ENCODE measurements around the gene NECTIN2.

Gene NECTIN2

DNA sequence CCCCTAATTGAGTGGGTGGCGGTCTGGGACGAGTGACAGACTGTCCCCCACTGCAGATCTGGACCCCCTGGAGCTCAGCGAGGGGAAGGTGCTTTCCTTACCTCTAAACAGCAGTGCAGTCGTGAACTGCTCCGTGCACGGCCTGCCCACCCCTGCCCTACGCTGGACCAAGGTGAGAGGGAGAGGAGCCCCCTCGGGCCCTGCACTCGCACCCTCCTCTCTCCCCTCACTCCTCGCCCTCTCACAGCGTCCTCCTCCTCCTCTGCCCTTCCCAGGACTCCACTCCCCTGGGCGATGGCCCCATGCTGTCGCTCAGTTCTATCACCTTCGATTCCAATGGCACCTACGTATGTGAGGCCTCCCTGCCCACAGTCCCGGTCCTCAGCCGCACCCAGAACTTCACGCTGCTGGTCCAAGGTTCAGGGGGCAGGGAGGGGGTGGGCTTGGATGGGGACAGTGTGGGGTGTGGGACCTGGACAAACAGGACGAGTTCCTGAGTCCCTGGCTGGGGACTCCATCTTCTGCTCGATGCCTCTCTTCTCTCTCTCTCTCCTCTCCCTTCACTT lies 27.5 kb upstream of the NECTIN2 start:
- H4K20me1 ChIP-seq (ENCODE audit: control insufficient read depth, insufficient read depth, low read depth, low read length), result no peaks in the 10 kb centered on the region
- H3F3A ChIP-seq (ENCODE audit: control insufficient read depth, insufficient read depth), result no peaks in the 10 kb centered on the region
- TF ChIP-seq, protein P1, sequence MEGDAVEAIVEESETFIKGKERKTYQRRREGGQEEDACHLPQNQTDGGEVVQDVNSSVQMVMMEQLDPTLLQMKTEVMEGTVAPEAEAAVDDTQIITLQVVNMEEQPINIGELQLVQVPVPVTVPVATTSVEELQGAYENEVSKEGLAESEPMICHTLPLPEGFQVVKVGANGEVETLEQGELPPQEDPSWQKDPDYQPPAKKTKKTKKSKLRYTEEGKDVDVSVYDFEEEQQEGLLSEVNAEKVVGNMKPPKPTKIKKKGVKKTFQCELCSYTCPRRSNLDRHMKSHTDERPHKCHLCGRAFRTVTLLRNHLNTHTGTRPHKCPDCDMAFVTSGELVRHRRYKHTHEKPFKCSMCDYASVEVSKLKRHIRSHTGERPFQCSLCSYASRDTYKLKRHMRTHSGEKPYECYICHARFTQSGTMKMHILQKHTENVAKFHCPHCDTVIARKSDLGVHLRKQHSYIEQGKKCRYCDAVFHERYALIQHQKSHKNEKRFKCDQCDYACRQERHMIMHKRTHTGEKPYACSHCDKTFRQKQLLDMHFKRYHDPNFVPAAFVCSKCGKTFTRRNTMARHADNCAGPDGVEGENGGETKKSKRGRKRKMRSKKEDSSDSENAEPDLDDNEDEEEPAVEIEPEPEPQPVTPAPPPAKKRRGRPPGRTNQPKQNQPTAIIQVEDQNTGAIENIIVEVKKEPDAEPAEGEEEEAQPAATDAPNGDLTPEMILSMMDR (IDR thresholded peaks at IDR 0.05; ENCODE audit: low read depth, low read length, poor library complexity, severe bottlenecking), result no peak
- TF ChIP-seq EZH2phosphoT487 (IDR thresholded peaks at IDR 0.05; ENCODE audit: borderline replicate concordance, low read length), result no peak
- no peak overlapping the region for H3K4me2 ChIP-seq (ENCODE audit: low read length)
- no peaks in the 10 kb centered on the region for H3K9me3 ChIP-seq (ENCODE audit: control insufficient read depth, insufficient read depth, low read length)
- H3K27ac ChIP-seq (ENCODE audit: low read depth, low read length), result no peak overlapping the region
- no peaks in the 10 kb centered on the region for H3K79me2 ChIP-seq (ENCODE audit: control insufficient read depth, low read length)
- H3K9me2 ChIP-seq (replicated peaks; ENCODE audit: control insufficient read depth, low read length), result no peaks in the 10 kb centered on the region
- H3K36me3 ChIP-seq (ENCODE audit: control insufficient read depth, low read length), result no peaks in the 10 kb centered on the region
- no peaks in the 10 kb centered on the region for H3K4me1 ChIP-seq (ENCODE audit: control insufficient read depth, low read length)
- no peak overlapping the region for H3K4me3 ChIP-seq (ENCODE audit: low read length)
- H3K27me3 ChIP-seq (ENCODE audit: control insufficient read depth, low read length), result no peaks in the 10 kb centered on the region

DNA sequence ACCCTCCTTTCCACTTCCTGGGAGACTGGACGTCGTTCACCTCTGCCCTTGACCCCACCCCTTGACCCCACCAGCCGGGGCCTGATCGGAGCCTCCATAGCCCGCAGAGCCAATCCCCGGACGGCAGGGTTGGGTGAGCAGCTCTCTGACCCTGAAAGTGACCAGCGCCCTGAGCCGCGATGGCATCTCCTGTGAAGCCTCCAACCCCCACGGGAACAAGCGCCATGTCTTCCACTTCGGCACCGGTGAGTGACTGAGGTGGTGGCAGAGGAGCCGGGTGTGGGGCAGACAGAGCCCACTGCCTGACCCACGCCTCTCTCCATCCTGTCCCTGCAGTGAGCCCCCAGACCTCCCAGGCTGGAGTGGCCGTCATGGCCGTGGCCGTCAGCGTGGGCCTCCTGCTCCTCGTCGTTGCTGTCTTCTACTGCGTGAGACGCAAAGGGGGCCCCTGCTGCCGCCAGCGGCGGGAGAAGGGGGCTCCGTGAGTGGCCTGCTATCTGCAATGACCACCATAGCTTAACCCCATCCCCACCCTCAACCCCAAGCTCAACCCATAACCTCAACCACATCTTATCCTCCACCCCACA lies 26.8 kb upstream of the NECTIN2 start:
- Histone ChIP-seq H4K20me1 (ENCODE audit: control insufficient read depth, insufficient read depth, low read depth, low read length) (no peaks in the 10 kb centered on the region), H3K79me2 (ENCODE audit: control insufficient read depth, low read length) (no peaks in the 10 kb centered on the region), H3K4me2 (ENCODE audit: low read length) (no peak overlapping the region), H3F3A (ENCODE audit: control insufficient read depth, insufficient read depth) (no peaks in the 10 kb centered on the region), H3K4me3 (ENCODE audit: low read length) (no peak overlapping the region), H3K27ac (ENCODE audit: low read depth, low read length) (no peak overlapping the region), H3K27me3 (ENCODE audit: control insufficient read depth, low read length) (no peaks in the 10 kb centered on the region), H3K9me2 (replicated peaks; ENCODE audit: control insufficient read depth, low read length) (no peaks in the 10 kb centered on the region), H3K9me3 (ENCODE audit: control insufficient read depth, insufficient read depth, low read length) (no peaks in the 10 kb centered on the region), H3K4me1 (ENCODE audit: control insufficient read depth, low read length) (no peaks in the 10 kb centered on the region), H3K36me3 (ENCODE audit: control insufficient read depth, low read length) (no peaks in the 10 kb centered on the region)
- no peak for TF ChIP-seq EZH2phosphoT487 (IDR thresholded peaks at IDR 0.05; ENCODE audit: borderline replicate concordance, low read length)
- TF ChIP-seq, protein P1 (IDR thresholded peaks at IDR 0.05; ENCODE audit: low read depth, low read length, poor library complexity, severe bottlenecking), result no peak

DNA sequence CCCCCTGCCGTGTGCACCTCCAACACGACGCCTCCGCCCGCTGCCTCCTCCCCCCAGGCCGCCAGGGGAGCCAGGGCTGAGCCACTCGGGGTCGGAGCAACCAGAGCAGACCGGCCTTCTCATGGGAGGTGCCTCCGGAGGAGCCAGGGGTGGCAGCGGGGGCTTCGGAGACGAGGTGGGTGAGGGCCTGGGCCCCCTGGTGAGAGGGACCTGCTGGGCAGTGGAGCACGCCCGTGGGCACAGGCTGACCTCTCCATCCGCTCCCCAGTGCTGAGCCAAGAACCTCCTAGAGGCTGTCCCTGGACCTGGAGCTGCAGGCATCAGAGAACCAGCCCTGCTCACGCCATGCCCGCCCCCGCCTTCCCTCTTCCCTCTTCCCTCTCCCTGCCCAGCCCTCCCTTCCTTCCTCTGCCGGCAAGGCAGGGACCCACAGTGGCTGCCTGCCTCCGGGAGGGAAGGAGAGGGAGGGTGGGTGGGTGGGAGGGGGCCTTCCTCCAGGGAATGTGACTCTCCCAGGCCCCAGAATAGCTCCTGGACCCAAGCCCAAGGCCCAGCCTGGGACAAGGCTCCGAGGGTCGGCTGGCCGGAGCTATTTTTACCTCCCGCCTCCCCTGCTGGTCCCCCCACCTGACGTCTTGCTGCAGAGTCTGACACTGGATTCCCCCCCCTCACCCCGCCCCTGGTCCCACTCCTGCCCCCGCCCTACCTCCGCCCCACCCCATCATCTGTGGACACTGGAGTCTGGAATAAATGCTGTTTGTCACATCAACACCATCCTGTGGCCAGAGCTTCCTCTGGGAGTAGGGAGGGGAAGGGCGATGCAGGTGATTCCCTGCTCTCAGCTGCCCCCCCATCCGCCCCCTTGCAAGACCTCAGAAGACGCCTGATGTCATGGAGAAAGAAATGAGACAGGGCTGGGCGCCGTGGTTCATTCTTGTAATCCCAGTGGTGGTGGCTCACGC lies 25.2 kb upstream of the NECTIN2 start:
- Histone ChIP-seq H3K9me2 (replicated peaks; ENCODE audit: control insufficient read depth, low read length) (no peaks in the 10 kb centered on the region), H3K4me2 (ENCODE audit: low read length) (no peak overlapping the region), H3K27me3 (ENCODE audit: control insufficient read depth, low read length) (peaks cover 2% of the 10 kb centered on the region; the same call in 1 of the 2 replicates), H3K27ac (ENCODE audit: low read depth, low read length) (no peak overlapping the region), H3K36me3 (ENCODE audit: control insufficient read depth, low read length) (no peaks in the 10 kb centered on the region), H3K9me3 (ENCODE audit: control insufficient read depth, insufficient read depth, low read length) (no peaks in the 10 kb centered on the region), H3K4me3 (ENCODE audit: low read length) (no peak overlapping the region), H3K79me2 (ENCODE audit: control insufficient read depth, low read length) (no peaks in the 10 kb centered on the region), H3F3A (ENCODE audit: control insufficient read depth, insufficient read depth) (no peaks in the 10 kb centered on the region), H4K20me1 (ENCODE audit: control insufficient read depth, insufficient read depth, low read depth, low read length) (no peaks in the 10 kb centered on the region), H3K4me1 (ENCODE audit: control insufficient read depth, low read length) (no peaks in the 10 kb centered on the region)
- TF ChIP-seq, protein P1 (IDR thresholded peaks at IDR 0.05; ENCODE audit: low read depth, low read length, poor library complexity, severe bottlenecking), result no peak
- no peak for TF ChIP-seq EZH2phosphoT487 (IDR thresholded peaks at IDR 0.05; ENCODE audit: borderline replicate concordance, low read length)
